ENCODE data around the gene SNX21.
A peak's percentile ranks its signal among the peaks of the same experiment; 100 is the strongest.
"Not testable (repeated sequence)": the region's sequence is repeated elsewhere in the genome, so short reads cannot be mapped to it uniquely, and the experiment has no call there.

The SNX21 gene

DNA sequence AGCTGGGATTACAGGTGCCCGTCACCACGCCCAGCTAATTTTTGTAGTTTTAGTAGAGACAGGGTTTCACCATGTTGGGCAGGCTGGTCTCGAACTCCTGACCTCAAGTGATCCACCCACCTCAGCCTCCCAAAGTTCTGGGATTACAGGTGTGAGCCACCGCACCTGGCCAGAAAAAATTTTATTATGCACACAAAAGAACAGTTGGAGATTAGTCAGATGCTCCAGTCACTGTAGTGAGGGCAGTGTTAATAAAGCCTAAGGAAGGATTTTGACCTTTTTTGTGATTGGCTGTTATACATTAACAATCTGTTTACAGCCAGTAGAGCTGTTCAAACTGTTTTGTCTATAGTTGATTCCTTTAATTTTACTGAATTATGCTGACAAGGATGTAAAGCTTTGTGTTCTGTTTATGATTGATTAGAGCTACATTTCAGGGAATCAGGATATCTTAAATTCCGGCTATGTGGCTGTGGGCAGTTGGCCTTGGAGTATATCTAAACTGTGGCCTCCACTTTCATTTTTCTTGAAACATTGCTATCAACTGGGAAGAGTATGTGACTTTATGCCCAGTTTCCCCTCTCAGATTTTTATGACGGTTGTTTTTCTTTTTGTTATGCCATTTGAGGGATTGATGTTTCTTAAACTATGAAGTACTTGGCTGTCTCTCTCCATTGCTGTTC, 33.7 kb downstream of the SNX21 start:
- DNase-seq (no peak), ATAC-seq (replicated peaks) (no peak)
- H3K4me3 Mint-ChIP-seq: no peak overlapping the region
- no peaks in the 10 kb centered on the region for H3K27me3 Mint-ChIP-seq
- no peak overlapping the region for H3K27ac Mint-ChIP-seq
- peaks cover 8 to 11% of the 10 kb centered on the region in 2 donors for H3K36me3 Mint-ChIP-seq
- H3K4me1 Mint-ChIP-seq: no peaks in the 10 kb centered on the region
- H3K9me3 Mint-ChIP-seq: no peaks in the 10 kb centered on the region

DNA sequence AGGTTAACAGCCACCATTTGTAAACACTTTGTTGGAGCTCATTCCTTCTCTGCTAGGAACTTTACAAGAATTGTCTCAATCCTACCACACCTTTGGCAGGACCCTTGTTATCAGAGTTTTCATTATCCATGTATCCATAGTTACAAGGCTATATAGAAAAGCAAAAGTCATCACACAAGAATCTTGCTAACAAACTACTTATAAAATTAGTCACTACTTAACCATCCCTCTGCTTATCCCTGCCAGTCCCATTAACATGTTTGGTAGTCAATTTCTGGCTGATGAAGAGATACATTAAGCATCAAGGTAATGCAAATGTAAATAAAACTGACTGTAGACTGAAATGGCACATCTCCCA, 34.2 kb downstream of the SNX21 start:
- DNase-seq (no peak), ATAC-seq (replicated peaks) (no peak)
- H3K4me1 Mint-ChIP-seq: no peaks in the 10 kb centered on the region
- H3K27me3 Mint-ChIP-seq: no peaks in the 10 kb centered on the region
- peaks cover 10 to 13% of the 10 kb centered on the region in 2 donors for H3K36me3 Mint-ChIP-seq
- H3K4me3 Mint-ChIP-seq: no peak overlapping the region
- no peaks in the 10 kb centered on the region for H3K9me3 Mint-ChIP-seq
- H3K27ac Mint-ChIP-seq: no peak overlapping the region

DNA sequence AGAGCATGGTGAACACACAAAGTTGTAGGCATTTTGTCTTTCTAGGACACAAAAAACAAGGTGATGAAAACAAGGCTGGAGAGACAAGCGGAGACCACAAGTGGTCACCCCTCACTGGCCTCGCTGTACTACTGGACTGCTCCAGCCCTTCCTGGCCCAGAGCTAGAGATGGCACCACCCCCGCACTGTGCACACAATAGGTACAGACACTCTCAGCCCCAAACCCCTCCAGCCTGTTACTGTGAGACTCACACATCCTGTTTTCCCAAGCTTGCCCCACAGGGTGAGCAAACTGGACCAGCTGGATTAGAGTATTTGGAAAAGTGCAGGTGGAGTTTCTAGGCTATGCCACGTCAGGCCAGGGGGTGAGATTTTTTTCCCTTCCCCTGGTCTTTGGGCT, 39.0 kb downstream of the SNX21 start:
- H3K4me1 Mint-ChIP-seq: no peaks in the 10 kb centered on the region
- DNase-seq (no peak), ATAC-seq (replicated peaks) (no peak)
- no peak overlapping the region for H3K27ac Mint-ChIP-seq
- H3K9me3 Mint-ChIP-seq: no peaks in the 10 kb centered on the region
- H3K27me3 Mint-ChIP-seq: no peaks in the 10 kb centered on the region
- no peak overlapping the region for H3K4me3 Mint-ChIP-seq
- H3K36me3 Mint-ChIP-seq: peaks cover 7 to 15% of the 10 kb centered on the region in 2 donors

DNA sequence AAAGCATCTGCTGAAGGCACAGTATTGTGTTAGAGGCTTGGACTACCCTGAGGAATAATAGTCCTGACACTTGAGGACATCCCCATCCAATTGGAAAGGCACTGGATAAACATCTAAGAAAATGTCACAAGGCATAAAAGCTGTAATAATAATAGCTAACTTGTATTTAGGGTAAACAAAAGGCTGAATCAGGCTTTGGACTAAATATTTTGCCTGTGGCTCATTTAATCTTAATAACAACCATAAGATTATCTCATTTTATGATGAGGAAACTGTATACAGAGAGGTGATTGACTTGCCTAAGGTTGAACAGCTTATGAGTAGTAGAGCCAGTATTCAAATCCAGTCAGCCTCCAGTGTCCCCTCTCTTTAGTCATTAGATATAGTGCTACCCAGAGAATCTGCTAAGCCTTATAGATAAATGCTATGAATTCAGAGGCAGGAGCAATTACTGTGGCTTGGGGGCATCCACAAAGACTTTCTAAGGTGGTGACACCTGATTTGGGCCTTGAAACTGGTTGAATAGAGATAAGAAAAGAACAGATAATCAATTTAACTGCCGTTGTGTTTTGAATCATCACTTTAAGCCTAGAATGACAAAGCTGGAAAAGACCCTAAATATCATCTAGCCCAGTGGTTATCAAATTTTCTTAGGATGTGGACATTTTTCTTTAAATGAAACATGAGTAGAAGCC, 40.0 kb downstream of the SNX21 start:
- Mint-ChIP-seq H3K27ac (no peak overlapping the region), H3K27me3 (no peaks in the 10 kb centered on the region), H3K4me1 (no peaks in the 10 kb centered on the region), H3K4me3 (no peak overlapping the region), H3K9me3 (no peaks in the 10 kb centered on the region), H3K36me3 (peaks cover 7 to 15% of the 10 kb centered on the region in 2 donors)
- DNase-seq (no peak), ATAC-seq (replicated peaks) (no peak)

DNA sequence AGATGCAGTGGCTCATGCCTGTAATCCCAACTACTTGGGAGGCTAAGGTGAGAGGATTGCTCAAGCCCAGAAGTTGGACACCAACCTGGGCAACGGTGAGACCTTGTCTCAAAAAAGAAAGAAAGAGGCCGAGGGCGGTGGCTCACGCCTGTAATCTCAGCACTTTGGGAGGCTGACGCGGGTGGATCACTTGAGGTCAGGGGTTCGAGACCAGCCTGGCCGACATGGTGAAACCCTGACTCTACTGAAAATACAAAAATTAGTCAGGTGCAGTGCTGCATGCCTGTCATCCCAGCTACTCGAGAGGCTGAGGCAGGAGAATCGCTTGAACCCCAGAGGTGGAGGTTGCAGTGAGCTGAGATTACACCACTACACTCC, 40.5 kb downstream of the SNX21 start:
- H3K36me3 Mint-ChIP-seq: peaks cover 7 to 15% of the 10 kb centered on the region in 2 donors
- H3K27ac Mint-ChIP-seq; H3K4me1 Mint-ChIP-seq; H3K9me3 Mint-ChIP-seq; DNase-seq; H3K4me3 Mint-ChIP-seq; H3K27me3 Mint-ChIP-seq; ATAC-seq (replicated peaks): not testable (repeated sequence)

DNA sequence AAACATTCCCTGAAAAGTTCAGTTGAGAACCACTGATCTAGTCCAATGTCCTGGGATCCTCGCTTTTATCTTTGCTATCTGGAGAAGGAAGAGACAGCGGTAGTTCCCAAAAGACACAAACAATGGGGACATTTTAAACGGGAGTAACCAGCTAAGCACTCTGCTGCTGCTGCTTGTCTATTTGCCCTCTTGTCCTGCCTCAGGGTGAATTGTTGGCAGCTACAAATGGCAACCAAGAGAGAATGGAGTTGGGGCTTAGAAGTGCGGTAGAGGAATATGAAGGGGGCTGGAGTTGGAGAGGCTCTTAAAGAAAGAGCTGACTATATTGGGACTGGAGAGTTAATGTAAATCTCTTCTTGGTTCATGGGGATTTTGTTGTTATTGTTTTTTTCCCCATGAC, 41.0 kb downstream of the SNX21 start:
- ATAC-seq (replicated peaks) (no peak), DNase-seq (no peak)
- Mint-ChIP-seq H3K9me3 (no peaks in the 10 kb centered on the region), H3K27me3 (no peaks in the 10 kb centered on the region), H3K4me1 (no peaks in the 10 kb centered on the region), H3K36me3 (peaks cover 7 to 15% of the 10 kb centered on the region in 2 donors), H3K27ac (no peak overlapping the region), H3K4me3 (no peak overlapping the region)

DNA sequence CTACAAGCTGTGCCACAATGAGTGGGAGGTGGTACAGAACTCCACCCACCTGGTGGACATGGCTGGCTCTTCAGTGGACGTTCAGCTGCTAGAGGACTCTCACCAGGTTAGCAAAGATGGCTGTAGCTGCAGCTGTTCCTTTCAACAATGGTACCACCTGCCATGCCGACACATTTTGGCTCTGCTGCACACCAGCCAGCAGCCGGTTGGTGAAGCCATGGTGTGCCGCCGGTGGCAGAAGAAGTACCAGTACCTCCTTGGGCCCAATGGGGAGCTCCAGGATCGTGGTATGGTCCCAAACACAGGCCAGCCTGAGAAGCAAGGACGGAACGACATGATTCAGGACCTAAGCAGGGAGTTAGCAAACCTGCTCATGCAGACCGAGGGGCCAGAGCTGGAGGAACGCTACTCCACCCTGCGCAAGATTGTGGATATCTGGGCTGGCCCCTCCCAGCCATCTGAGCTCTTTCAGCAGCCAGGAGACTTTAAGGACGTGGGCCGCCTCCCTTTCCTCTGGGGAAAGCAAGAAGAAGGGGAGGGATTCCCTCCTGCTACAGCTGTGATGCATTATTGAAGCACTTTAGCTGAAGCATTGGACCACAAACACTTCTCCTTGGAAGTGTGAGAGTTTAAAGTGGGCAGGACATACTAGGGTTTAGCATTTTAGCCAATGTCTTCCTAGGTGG, 44.6 kb downstream of the SNX21 start:
- Mint-ChIP-seq H3K27me3 (no peaks in the 10 kb centered on the region), H3K4me3 (no peak overlapping the region), H3K27ac (no peak overlapping the region), H3K4me1 (peaks cover 13 to 27% of the 10 kb centered on the region in 2 donors), H3K9me3 (no peaks in the 10 kb centered on the region), H3K36me3 (peaks cover 14 to 32% of the 10 kb centered on the region in 2 donors)
- DNase-seq: no peak
- no peak for ATAC-seq (replicated peaks)

DNA sequence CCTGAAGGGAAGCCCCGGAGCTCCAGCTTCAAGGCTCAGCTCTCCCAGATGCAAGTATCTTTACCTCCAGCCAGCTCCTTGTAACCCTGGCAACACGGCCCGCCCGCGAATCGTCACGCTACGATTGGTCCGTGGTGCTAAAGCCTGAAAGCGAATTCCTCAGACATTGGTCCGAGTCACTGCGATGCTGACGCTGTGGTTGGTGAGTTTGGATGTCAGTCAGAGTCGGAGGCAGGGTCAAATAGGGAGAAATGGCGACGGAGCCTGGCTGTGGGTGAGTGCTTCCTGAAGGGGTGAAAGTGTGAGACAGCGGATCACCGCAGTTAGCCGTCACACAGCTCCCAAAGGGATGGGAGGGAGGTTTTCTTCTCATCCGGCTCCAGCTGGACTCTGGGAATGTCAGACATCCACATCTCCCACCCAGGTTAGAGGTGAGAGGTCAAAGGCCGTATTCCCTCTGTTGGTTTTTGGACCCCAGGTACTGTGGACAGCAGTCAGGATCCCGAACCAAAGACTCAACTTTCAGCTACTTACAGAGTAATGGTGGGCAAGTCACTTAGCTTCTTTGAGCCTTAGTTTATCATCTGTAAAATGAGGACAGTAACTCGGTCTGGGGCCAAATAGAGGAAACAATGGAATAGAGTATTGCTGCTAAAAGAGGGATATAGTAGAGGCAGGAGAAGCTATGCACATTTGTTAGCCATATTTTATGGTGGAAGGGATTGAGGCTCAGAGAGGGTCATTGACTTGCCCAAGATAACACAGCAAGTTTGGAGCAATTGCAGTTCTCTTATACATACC, 47.6 kb downstream of the SNX21 start, which contains the start of gene ZSWIM1:
Gene ZSWIM1 (plus strand): TSS at position 240 of the 801 bp plus-strand sequence. CDS start 1,366 bp downstream, outside the sequence.
- DNase-seq (peak; percentile 98), ATAC-seq (replicated peaks) (peak; percentile 99)
- H3K9me3 Mint-ChIP-seq: no peaks in the 10 kb centered on the region
- no peaks in the 10 kb centered on the region for H3K27me3 Mint-ChIP-seq
- peaks cover 20 to 44% of the 10 kb centered on the region in 2 donors for H3K36me3 Mint-ChIP-seq
- peaks cover 21 to 52% of the 10 kb centered on the region in 2 donors for H3K4me1 Mint-ChIP-seq
- H3K4me3 Mint-ChIP-seq: peak within 1 kb of the TSS; percentile 85 to 92
- peak within 1 kb of the TSS; percentile 95 for H3K27ac Mint-ChIP-seq

DNA sequence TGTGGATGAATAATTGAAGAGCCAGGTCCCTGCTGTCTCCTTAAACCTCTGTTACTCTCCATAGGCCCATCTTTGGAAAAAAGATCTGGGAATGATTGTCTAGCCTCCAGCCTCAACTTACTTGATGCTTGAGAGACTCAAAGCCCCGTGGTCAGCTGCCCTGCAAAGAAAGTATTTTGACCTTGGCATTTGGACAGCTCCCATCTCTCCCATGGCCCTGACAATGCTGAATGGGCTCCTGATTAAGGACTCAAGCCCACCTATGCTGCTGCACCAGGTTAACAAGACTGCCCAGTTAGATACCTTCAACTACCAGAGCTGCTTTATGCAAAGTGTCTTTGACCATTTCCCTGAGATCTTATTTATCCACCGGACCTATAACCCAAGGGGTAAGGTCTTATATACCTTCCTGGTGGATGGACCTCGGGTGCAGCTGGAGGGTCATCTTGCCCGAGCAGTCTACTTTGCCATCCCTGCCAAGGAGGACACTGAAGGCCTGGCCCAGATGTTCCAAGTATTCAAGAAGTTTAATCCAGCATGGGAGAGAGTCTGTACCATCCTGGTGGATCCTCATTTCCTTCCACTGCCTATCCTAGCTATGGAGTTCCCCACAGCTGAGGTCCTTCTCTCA, 49.0 kb downstream of the SNX21 start:
- H3K4me3 Mint-ChIP-seq: peak overlapping the region; percentile 51 to 76
- peaks cover 28 to 61% of the 10 kb centered on the region in 2 donors for H3K4me1 Mint-ChIP-seq
- no peak for ATAC-seq (replicated peaks)
- peak overlapping the region; percentile 80 for H3K27ac Mint-ChIP-seq
- no peaks in the 10 kb centered on the region for H3K9me3 Mint-ChIP-seq
- no peak for DNase-seq
- H3K36me3 Mint-ChIP-seq: peaks cover 26 to 48% of the 10 kb centered on the region in 2 donors
- no peaks in the 10 kb centered on the region for H3K27me3 Mint-ChIP-seq

DNA sequence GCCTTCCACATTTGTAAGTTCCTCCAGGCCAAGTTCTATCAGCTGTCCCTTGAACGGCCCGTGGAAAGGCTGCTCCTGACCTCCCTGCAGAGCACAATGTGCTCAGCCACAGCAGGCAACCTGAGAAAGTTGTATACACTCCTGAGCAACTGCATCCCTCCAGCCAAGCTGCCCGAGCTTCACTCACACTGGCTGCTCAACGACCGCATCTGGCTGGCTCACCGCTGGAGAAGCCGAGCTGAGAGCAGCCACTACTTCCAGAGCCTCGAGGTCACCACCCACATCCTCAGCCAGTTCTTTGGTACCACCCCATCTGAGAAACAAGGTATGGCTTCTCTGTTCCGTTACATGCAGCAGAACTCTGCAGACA, 49.5 kb downstream of the SNX21 start:
- no peaks in the 10 kb centered on the region for H3K9me3 Mint-ChIP-seq
- DNase-seq (no peak), ATAC-seq (replicated peaks) (no peak)
- H3K4me1 Mint-ChIP-seq: peaks cover 30 to 61% of the 10 kb centered on the region in 2 donors
- peaks cover 28 to 50% of the 10 kb centered on the region in 2 donors for H3K36me3 Mint-ChIP-seq
- H3K27ac Mint-ChIP-seq: peak overlapping the region; percentile 42
- H3K27me3 Mint-ChIP-seq: no peaks in the 10 kb centered on the region
- H3K4me3 Mint-ChIP-seq: peak overlapping the region in 1 of 2 donors; percentile 19

DNA sequence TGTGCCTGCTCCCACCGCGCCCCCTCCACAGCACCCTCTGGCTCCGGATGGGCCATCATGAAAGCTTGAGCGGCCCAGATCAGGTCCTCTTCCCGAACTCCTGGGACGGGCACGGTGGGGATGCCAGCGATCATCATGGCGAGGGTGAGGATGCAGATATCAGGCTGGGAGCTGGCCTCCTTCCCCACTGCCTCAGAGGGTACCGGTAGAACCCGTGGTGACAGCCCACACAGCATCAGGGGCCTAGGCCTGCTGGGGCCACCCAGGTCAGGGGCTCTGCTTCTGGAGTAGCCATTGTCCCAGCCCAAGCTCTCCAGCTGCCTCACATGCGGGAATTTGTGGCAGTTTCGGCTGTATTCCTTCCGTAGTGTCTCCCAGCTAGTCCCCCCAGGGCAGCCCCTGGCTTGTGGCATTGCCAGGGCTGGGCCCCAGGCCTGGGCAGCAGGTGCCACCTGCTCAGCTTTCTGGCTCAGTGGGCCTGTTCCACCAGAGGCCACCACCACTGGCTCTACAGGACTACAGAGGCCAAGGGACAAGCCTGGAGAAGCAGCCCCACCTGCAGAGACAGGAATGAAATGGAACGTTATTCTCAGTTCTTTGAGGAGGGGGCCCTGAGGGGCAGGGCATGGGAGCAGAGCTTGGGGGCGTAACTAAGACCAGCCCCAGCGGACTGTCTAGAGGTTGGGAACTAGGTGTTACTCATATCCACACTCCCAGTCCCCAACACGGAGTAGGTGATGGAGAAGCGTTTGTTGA, 53.2 kb downstream of the SNX21 start:
- H3K4me3 Mint-ChIP-seq: no peak overlapping the region

DNA sequence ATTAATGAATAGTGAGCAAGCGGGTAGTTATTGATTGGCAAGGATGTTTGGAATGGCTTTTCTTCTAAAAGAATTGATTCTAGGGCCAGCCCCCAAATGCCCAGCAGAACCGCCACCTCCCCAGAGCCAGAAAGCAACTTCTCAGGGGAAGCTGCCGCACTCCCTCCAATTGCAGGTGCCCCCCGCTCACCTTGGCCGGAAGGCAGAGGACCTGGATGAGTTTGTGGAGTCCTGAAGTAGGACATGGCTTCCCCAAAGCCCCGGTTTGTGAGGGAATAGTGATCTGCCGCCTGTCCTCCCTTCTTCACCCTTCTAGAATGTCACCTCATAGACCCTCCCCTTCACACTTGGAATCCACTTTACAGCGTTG, 53.7 kb downstream of the SNX21 start, which contains the start of gene SPATA25:
Gene SPATA25 (minus strand): TSS at position 277 of the 370 bp plus-strand sequence. CDS start 32 bp downstream, at position 245.
- Mint-ChIP-seq H3K27me3 (no peaks in the 10 kb centered on the region), H3K4me1 (peaks cover 26 to 69% of the 10 kb centered on the region in 2 donors), H3K9me3 (no peaks in the 10 kb centered on the region), H3K36me3 (peaks cover 25 to 48% of the 10 kb centered on the region in 2 donors), H3K4me3 (no peak within 1 kb of the TSS), H3K27ac (no peak within 1 kb of the TSS)
- no peak for DNase-seq
- no peak for ATAC-seq (replicated peaks)

More for the DNA sequence above, 53.2 kb downstream of the SNX21 start:
- ATAC-seq (replicated peaks): no peak
- DNase-seq: no peak
- Mint-ChIP-seq H3K9me3 (no peaks in the 10 kb centered on the region), H3K36me3 (peaks cover 26 to 51% of the 10 kb centered on the region in 2 donors), H3K27me3 (no peaks in the 10 kb centered on the region), H3K4me1 (peaks cover 27 to 68% of the 10 kb centered on the region in 2 donors), H3K27ac (no peak overlapping the region)

DNA sequence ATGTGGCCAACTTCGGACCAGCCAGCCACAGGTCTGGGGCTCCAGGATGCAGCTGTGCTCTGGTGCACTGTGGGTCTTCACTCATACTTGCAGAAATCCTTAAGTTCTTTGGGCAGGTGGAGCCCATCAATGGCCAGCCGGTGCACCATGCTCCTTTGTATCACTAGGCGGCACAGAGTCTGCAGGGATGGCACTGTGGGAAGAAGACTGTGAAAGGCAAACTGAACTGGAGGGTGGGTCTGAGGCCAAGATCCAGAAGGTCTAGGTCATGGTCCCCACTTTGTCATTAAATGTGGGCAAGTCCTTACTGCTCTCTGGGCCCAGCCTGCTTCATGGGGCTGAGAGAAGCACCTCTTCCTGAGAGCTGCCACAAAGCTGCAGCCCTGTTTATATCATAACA, 55.1 kb downstream of the SNX21 start:
- H3K4me1 Mint-ChIP-seq: peaks cover 28 to 61% of the 10 kb centered on the region in 2 donors
- H3K9me3 Mint-ChIP-seq: no peaks in the 10 kb centered on the region
- DNase-seq (no peak), ATAC-seq (replicated peaks) (no peak)
- no peaks in the 10 kb centered on the region for H3K27me3 Mint-ChIP-seq
- H3K4me3 Mint-ChIP-seq: no peak overlapping the region
- no peak overlapping the region for H3K27ac Mint-ChIP-seq
- peaks cover 17 to 40% of the 10 kb centered on the region in 2 donors for H3K36me3 Mint-ChIP-seq
